GM12891 (cell line): ENCODE results near the gene ACKR2.

ENCODE experiments used
- PAX5 ChIP-seq: IDR thresholded peaks from 2 replicates; pipeline ENCODE4 v1.6.1; 2011; ENCODE audit warnings: low read length, moderate library complexity, mild to moderate bottlenecking; ENCODE audit not compliant: insufficient read depth, severe bottlenecking
- POLR2A ChIP-seq: IDR thresholded peaks from 2 replicates; pipeline ENCODE4 v1.6.1; 2011; ENCODE audit warnings: low read depth, low read length, control low read depth
- POLR2AphosphoS5 ChIP-seq: IDR thresholded peaks from 2 replicates; pipeline ENCODE4 v1.6.1; 2011; ENCODE audit warnings: low read depth, low read length, control low read depth
- POU2F2 ChIP-seq: IDR thresholded peaks from 2 replicates; pipeline ENCODE4 v1.6.1; 2011; ENCODE audit warnings: low read depth, mild to moderate bottlenecking, control low read depth, low read length, moderate library complexity
- SPI1 ChIP-seq: IDR thresholded peaks from 2 replicates; pipeline ENCODE4 v1.6.1; 2011; ENCODE audit warnings: low read depth, low read length, control low read depth
- TAF1 ChIP-seq: IDR thresholded peaks from 2 replicates; pipeline ENCODE4 v1.6.1; 2011; ENCODE audit warnings: low read depth, low read length, control low read depth

GRCh38 chr3:42901073-42901415 lies 91.8 kb downstream of the ACKR2 start:
- TF ChIP-seq POLR2A (no peak), TAF1 (no peak), POLR2AphosphoS5 (no peak), SPI1 (no peak), POU2F2 (no peak), PAX5 (no peak)
